Activated T-helper 2 cell treated with anti-CD3 and anti-CD28 coated beads, Interferon-gamma antibody, Interleukin-2, Interleukin-4, amounts not matched to agents 10 μg/mL and 5 μg/mL and 100 μg/mL, durations not matched to agents 14 hours and 24 hours and 36 hours (primary cell): ENCODE results near the gene HPD. TPM values are rescaled to one million over a fixed set of nuclear protein-coding genes. Genes with fewer than 3 reads are reported as not detected.
"Not testable (repeated sequence)": the region's sequence is repeated elsewhere in the genome, so short reads cannot be mapped to it uniquely, and the experiment has no call there.

Source experiments
- DNase-seq: peaks from one replicate; pipeline ENCODE4 v3.0.0; 2021; ENCODE audit warnings: low spot score
- H3K27ac Mint-ChIP-seq: one replicate; pipeline ENCODE4 v1.8.0; 2021; ENCODE audit warnings: mixed read lengths
- H3K27me3 Mint-ChIP-seq: one replicate; pipeline ENCODE4 v1.8.0; 2021; ENCODE audit warnings: low read depth, mixed read lengths
- H3K36me3 Mint-ChIP-seq: one replicate; pipeline ENCODE4 v1.8.0; 2021; ENCODE audit warnings: low read depth, mixed read lengths
- H3K4me1 Mint-ChIP-seq: one replicate; pipeline ENCODE4 v1.8.0; 2021; ENCODE audit warnings: low read depth, mixed read lengths
- H3K4me3 Mint-ChIP-seq: one replicate; pipeline ENCODE4 v1.8.0; 2021; ENCODE audit warnings: low read depth, mild to moderate bottlenecking, moderate library complexity, mixed read lengths
- H3K9me3 Mint-ChIP-seq: one replicate; pipeline ENCODE4 v1.8.0; 2021; ENCODE audit warnings: mixed read lengths
- intact Hi-C: fragments of 100-400 bp; cut with micrococcal nuclease; formaldehyde crosslinking; loops from one replicate; pipeline ENCODE4 v1.15.1; 2023
- total RNA-seq: library from RNA; stranded (reverse); gene quantifications from 2 replicates; pipeline ENCODE4 v1.2.3, GENCODE V29; 2022

HPD gene
- total RNA-seq, 1 donor from 2014 or later, result not detected

GRCh38 chr12:121860257-121860656 lies 1.6 kb upstream of the HPD start:
- intact Hi-C loops, result no loop called here
- no peaks in the 10 kb centered on the region for H3K9me3 Mint-ChIP-seq

DNA sequence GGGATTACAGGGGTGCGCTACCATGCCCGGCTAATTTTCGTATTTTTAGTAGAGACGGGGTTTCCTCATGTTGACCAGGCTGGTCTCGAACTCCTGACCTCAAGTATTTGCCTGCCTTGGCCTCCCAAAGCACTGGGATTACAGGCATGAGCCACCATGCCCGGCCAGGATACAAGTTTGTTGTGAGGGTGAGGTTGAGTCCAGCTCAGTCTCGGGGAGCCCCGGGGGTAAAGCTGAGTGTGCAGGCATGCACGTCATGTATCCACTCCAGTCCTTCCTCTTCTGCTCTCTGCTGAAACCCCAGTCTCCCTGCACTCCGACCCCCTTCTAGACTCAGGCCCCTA lies 369 bp downstream of the HPD start:
- H3K4me1 Mint-ChIP-seq, result no peaks in the 10 kb centered on the region
- intact Hi-C loops, result no loop called here
- no peaks in the 10 kb centered on the region for H3K9me3 Mint-ChIP-seq
- no peak overlapping the region for H3K27ac Mint-ChIP-seq
- H3K4me3 Mint-ChIP-seq, result no peak overlapping the region
- no peaks in the 10 kb centered on the region for H3K36me3 Mint-ChIP-seq
- H3K27me3 Mint-ChIP-seq, result no peaks in the 10 kb centered on the region
- no peak for DNase-seq

More at GRCh38 chr12:121860257-121860656, 1.6 kb upstream of the HPD start:
- no peak for DNase-seq
- no peak overlapping the region for H3K4me3 Mint-ChIP-seq
- H3K27ac Mint-ChIP-seq, result no peak overlapping the region
- no peaks in the 10 kb centered on the region for H3K27me3 Mint-ChIP-seq
- no peaks in the 10 kb centered on the region for H3K36me3 Mint-ChIP-seq
- no peaks in the 10 kb centered on the region for H3K4me1 Mint-ChIP-seq

GRCh38 chr12:121857322-121858246 lies 1.1 kb downstream of the HPD start:
- DNase-seq, result no peak
- intact Hi-C loops, result no loop called here
- H3K4me1 Mint-ChIP-seq, result no peaks in the 10 kb centered on the region
- H3K27me3 Mint-ChIP-seq, result no peaks in the 10 kb centered on the region
- no peak overlapping the region for H3K4me3 Mint-ChIP-seq
- H3K27ac Mint-ChIP-seq, result no peak overlapping the region
- no peaks in the 10 kb centered on the region for H3K9me3 Mint-ChIP-seq
- no peaks in the 10 kb centered on the region for H3K36me3 Mint-ChIP-seq

DNA sequence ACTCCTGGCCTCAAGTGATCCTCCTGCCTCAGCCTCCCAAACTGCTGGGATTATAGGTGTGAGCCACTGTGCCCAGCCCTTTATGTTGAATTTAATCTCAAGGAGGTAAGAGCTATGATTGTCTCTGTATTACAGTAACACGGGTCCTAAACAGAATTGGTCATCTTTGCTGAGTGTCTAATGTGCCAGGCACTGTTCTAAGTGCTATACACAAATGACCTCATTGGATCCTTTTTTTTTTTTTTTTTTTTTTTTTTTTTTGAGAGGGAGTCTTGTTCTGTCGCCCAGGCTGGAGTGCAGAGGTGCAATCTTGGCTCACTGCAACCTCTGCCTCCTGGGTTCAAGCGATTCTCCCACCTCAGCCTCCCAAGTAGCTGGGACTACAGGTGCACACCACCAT lies 6.3 kb downstream of the HPD start:
- DNase-seq, H3K27me3 Mint-ChIP-seq, H3K36me3 Mint-ChIP-seq, H3K4me1 Mint-ChIP-seq, intact Hi-C loops, H3K4me3 Mint-ChIP-seq, H3K9me3 Mint-ChIP-seq, H3K27ac Mint-ChIP-seq: not testable (repeated sequence)

DNA sequence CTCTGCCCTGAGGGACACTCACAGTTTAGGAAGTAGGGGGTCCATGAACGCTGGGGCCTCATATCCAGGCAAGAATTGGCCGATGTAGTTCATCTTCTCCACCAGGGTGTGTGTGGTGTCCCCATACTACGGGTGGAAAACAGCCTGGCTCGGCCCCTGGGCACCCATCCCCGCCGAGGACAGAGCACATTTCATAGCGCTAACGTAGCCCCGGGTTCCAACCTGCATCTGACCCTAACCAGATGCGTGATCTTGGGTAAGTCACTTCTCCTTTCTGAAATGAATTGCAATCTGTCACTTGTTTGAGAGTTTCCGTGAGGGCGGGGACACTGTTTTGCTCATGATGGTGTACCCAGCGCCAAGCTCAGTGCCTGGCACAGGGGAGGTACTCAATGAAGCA lies 9.0 kb downstream of the HPD start:
- no peak for DNase-seq
- Mint-ChIP-seq H3K9me3 (no peaks in the 10 kb centered on the region), H3K27me3 (no peaks in the 10 kb centered on the region), H3K4me3 (no peak overlapping the region), H3K36me3 (no peaks in the 10 kb centered on the region), H3K27ac (no peak overlapping the region), H3K4me1 (no peaks in the 10 kb centered on the region)
- intact Hi-C loops, result no loop called here

DNA sequence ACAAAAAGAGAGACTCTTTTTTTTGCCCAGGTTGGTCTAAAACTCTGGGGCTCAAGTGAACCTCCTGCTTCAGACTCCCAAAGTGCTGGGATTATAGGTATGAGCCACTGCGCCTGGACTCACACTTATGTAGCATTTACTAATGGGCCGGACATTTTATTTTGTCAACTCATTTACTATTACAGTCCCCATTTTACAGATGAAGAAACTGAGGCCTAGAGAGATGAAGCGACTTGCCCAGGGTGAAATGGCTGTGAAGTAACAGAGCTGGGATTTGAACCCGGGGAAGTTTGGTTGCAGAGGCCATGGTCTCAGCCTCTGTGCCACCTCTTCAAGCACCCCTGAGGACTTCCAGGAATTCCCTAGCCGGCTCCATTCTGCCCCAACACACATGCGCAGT lies 9.4 kb downstream of the HPD start:
- Mint-ChIP-seq H3K36me3 (no peaks in the 10 kb centered on the region), H3K27ac (no peak overlapping the region), H3K4me3 (no peak overlapping the region), H3K4me1 (no peaks in the 10 kb centered on the region), H3K9me3 (no peaks in the 10 kb centered on the region), H3K27me3 (no peaks in the 10 kb centered on the region)
- DNase-seq, result no peak
- intact Hi-C loops, result no loop called here

DNA sequence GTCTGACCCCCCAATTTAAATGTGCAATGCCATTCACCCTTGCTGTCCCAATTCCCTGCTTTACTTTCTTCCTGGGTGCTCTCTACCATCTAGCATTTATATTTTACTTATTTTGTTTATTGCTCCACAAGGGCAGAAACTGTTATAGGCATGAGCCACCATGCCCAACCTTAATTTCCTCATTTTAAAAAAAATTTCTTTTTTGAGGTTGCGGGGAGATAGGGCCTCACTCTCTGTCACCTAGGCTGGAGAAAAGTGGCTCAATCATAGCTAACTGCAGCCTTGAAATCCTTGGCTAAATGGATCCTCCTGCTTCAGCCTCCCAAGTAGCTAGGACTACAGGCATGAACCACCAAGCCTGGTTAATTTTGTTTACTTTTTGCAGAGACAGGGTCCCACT lies 13.0 kb downstream of the HPD start:
- H3K4me3 Mint-ChIP-seq, result no peak overlapping the region
- no peak for DNase-seq
- H3K27ac Mint-ChIP-seq, result no peak overlapping the region
- intact Hi-C loops, result no loop called here
- no peaks in the 10 kb centered on the region for H3K4me1 Mint-ChIP-seq
- no peaks in the 10 kb centered on the region for H3K36me3 Mint-ChIP-seq
- no peaks in the 10 kb centered on the region for H3K9me3 Mint-ChIP-seq
- H3K27me3 Mint-ChIP-seq, result no peaks in the 10 kb centered on the region

- no peak for DNase-seq
- intact Hi-C loops, result no loop called here
- Mint-ChIP-seq H3K36me3 (no peaks in the 10 kb centered on the region), H3K4me1 (peaks cover 4% of the 10 kb centered on the region), H3K27ac (no peak overlapping the region), H3K9me3 (no peaks in the 10 kb centered on the region), H3K27me3 (no peaks in the 10 kb centered on the region), H3K4me3 (no peak overlapping the region)
Observed at GRCh38 chr12:121843236-121843982, 15.2 kb downstream of the HPD start.

DNA sequence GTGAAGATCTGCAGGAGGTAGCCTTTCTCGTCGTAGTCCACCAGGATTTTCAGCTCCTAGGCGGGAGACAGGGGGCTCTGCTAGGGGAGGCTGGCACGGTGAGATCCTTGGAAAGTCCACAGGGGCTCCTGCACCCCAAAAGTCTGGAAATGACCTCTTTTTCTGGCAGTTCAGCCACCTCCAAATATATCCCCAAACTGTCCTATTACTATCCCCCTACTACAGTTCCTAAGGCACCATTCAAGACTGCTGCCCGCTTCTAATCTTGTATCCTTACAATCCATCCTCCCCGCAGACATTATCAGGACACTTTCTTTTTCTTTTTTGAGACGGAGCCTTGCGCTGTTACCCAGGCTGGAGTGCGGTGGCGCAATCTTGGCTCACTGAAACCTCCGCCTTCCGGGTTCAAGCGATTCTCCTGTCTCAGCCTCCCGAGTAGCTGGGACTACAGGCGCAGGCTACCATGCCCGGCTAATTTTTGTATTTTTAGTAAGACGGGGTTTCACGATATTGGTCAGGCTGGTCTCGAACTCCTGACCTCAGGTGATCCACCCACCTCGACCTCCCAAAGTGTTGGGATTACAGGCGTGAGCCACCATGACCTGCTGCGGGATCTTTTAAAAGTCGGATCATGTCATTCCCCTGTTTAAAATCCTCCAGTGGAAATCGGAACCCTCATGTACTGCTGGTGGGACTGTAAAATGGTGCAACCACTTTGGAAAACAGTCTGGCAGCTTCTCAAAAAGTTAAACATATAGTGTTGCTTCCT lies 18.5 kb downstream of the HPD start:
- no peaks in the 10 kb centered on the region for H3K9me3 Mint-ChIP-seq
- DNase-seq, result no peak
- H3K27me3 Mint-ChIP-seq, result no peaks in the 10 kb centered on the region
- H3K4me3 Mint-ChIP-seq, result peak overlapping the region; percentile 97
- peaks cover 4% of the 10 kb centered on the region for H3K4me1 Mint-ChIP-seq
- H3K27ac Mint-ChIP-seq, result peak overlapping the region; percentile 90
- no peaks in the 10 kb centered on the region for H3K36me3 Mint-ChIP-seq
- intact Hi-C loops, result loop anchor here (2.0 to 10.0 kb wide), 3 partner anchors 45 to 385 kb away; partner anchors contain the start of genes DIABLO and PSMD9

DNA sequence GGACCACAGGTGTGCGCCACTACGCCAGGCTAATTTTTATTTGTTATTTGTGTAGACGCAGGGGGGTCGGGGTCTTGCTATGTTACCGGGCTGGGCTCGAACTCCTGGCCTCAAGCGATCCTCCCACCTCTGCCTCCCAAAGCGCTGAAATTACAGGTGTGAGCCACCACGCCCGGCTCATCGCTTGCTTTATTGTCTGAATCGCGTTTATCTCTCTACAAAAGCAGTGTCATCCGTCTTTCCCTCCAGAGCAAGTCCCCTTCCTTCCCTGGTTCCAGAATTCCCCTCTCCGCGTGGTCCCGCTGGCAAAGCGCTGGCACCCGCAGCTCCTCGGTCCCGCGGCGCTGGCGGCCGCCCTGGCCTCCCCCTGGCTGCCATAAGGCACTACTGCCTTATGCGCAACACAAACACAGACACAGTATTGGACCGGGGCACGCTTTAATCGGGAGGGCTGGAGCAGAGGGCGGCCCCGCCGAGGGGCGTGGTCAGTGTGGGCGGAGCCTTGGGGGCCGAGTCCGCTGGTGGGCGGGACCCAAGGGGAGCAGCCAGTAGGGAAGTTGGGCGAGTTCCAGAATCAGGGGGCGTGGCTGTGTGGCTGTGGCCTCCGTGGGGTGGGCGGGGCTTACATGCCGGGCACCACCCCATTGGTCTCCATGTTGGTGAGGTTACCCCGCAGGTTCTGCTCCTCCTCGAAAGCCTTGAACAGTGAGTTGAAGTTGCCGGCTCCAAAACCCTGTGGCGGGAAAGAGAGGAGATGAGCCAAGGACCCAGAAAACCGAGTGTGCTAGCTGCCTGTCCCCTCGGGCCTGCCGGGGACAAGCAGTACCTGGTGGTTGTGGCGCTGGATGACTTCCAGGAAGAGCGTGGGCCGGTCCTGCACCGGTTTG lies 19.3 kb downstream of the HPD start:
- Mint-ChIP-seq H3K27me3 (no peaks in the 10 kb centered on the region), H3K36me3 (no peaks in the 10 kb centered on the region)

GRCh38 chr12:121838126-121838525 lies 20.5 kb downstream of the HPD start:
- intact Hi-C loops, result loop anchor here (2.0 to 10.0 kb wide), 3 partner anchors 43 to 387 kb away; partner anchors contain the start of genes DIABLO and PSMD9
- H3K27ac Mint-ChIP-seq, result no peak overlapping the region
- peaks cover 4% of the 10 kb centered on the region for H3K4me1 Mint-ChIP-seq
- H3K36me3 Mint-ChIP-seq, result no peaks in the 10 kb centered on the region
- no peaks in the 10 kb centered on the region for H3K27me3 Mint-ChIP-seq
- DNase-seq, result no peak
- no peaks in the 10 kb centered on the region for H3K9me3 Mint-ChIP-seq
- H3K4me3 Mint-ChIP-seq, result no peak overlapping the region

More for the DNA sequence above, 19.3 kb downstream of the HPD start:
- Mint-ChIP-seq H3K9me3 (no peaks in the 10 kb centered on the region), H3K4me3 (peak overlapping the region; percentile 97), H3K4me1 (peaks cover 4% of the 10 kb centered on the region), H3K27ac (peak overlapping the region; percentile 90)
- intact Hi-C loops, result loop anchor here (2.0 to 10.0 kb wide), 3 partner anchors 45 to 385 kb away; partner anchors contain the start of genes DIABLO and PSMD9
- DNase-seq, result peak; percentile 99

DNA sequence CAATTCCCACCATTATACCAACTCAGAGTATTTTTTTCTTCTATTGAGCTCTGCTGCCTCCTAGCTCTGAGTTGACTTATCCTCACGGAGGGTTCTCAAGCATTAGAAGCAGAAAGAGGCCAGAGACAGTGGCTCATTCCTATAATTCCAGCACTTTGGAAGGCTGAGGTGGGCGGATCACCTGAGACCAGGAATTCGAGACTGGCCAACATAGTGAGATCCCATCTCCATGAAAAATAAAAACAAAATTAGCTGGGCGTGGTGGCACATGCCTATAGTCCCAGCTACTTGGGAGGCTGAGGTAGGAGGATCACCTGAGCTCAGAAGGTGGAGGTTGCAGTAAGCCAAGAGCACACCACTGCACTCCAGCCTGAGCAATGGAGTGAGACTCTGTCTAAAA lies 21.0 kb downstream of the HPD start:
- no peak for DNase-seq
- Mint-ChIP-seq H3K9me3 (no peaks in the 10 kb centered on the region), H3K27me3 (no peaks in the 10 kb centered on the region), H3K4me1 (peaks cover 4% of the 10 kb centered on the region), H3K27ac (no peak overlapping the region), H3K36me3 (peaks cover under 1% of the 10 kb centered on the region), H3K4me3 (no peak overlapping the region)
- intact Hi-C loops, result loop anchor here (2.0 to 10.0 kb wide), 3 partner anchors 43 to 387 kb away; partner anchors contain the start of genes DIABLO and PSMD9
